Activated naive CD4-positive, alpha-beta T cell treated with anti-CD3 and anti-CD28 coated beads for 36 hours (primary cell): ENCODE data around the gene CELF4. TPM values are rescaled to one million over a fixed set of nuclear protein-coding genes. Genes with fewer than 3 reads are reported as not detected.
A peak's percentile ranks its signal among the peaks of the same experiment; 100 is the strongest.

ENCODE experiments used
- CTCF ChIA-PET: fragments of 350-600 bp; sonication (Branson Sonifier 250); formaldehyde crosslinking; loops from one replicate; lab custom pipeline; 2021; ENCODE audit warnings: antibody characterized with exemption; lab: Charles Lee
- DNase-seq: peaks from one replicate; pipeline ENCODE4 v3.0.0-alpha.2; 2020
- H3K27ac Mint-ChIP-seq: one replicate; pipeline ENCODE4 v1.8.0; 2021; ENCODE audit warnings: mild to moderate bottlenecking, mixed read lengths
- H3K27me3 Mint-ChIP-seq: one replicate; pipeline ENCODE4 v1.8.0; 2021; ENCODE audit warnings: low read depth, mixed read lengths
- H3K36me3 Mint-ChIP-seq: one replicate; pipeline ENCODE4 v1.8.0; 2021; ENCODE audit warnings: low read depth, mixed read lengths
- H3K4me1 Mint-ChIP-seq: one replicate; pipeline ENCODE4 v1.8.0; 2021; ENCODE audit warnings: low read depth, mixed read lengths
- H3K4me3 Mint-ChIP-seq: one replicate; pipeline ENCODE4 v1.8.0; 2021; ENCODE audit warnings: mild to moderate bottlenecking, moderate library complexity, mixed read lengths
- H3K9me3 Mint-ChIP-seq: one replicate; pipeline ENCODE4 v1.8.0; 2021; ENCODE audit warnings: mixed read lengths
- intact Hi-C: fragments of 100-400 bp; cut with micrococcal nuclease; formaldehyde crosslinking; loops from one replicate; pipeline ENCODE4 v1.15.1; 2023
- total RNA-seq, 2 experiments: library from RNA; stranded (reverse); gene quantifications; one replicate each; pipeline ENCODE4 v1.2.3, GENCODE V29; 2021

The CELF4 gene
- total RNA-seq, 2 experiments from 2014 or later, result not detected

DNA sequence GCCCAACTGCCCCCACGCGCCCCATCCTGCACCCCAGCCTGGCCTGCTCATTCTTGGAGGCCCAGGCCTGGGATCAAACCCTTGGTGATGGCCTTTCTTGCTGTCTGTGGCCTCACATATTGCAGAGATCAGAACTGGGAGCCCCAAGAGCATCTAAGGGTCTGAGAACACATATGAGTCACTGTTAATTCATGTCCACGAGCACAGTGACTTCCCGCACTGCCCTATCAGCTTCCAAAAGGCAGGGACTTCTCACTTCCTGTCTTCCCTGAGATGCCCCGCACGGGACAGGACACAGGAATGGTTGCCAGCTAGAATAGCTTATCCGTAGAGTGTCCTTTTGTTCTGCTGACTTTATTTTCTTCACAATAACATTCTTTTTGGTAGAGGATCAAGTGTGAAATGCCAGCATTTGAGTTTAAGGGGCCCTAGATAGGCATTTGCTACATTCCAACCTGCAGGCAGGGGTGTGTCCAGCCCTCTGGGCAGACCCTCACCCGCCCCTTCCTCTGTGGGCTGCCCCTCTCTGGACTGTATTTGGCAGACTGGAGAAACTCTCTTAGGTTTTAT, 21.1 kb upstream of the CELF4 start:
- CTCF ChIA-PET, result interaction anchor here (0.6 kb wide), 1 partner anchor 22 kb away, joined by 3 read pairs; no protein-coding TSS in a partner anchor
- Mint-ChIP-seq H3K27ac (no peak overlapping the region), H3K4me1 (no peaks in the 10 kb centered on the region), H3K9me3 (no peaks in the 10 kb centered on the region), H3K27me3 (no peaks in the 10 kb centered on the region), H3K36me3 (no peaks in the 10 kb centered on the region), H3K4me3 (no peak overlapping the region)
- no peak for DNase-seq
- intact Hi-C loops, result no loop called here

DNA sequence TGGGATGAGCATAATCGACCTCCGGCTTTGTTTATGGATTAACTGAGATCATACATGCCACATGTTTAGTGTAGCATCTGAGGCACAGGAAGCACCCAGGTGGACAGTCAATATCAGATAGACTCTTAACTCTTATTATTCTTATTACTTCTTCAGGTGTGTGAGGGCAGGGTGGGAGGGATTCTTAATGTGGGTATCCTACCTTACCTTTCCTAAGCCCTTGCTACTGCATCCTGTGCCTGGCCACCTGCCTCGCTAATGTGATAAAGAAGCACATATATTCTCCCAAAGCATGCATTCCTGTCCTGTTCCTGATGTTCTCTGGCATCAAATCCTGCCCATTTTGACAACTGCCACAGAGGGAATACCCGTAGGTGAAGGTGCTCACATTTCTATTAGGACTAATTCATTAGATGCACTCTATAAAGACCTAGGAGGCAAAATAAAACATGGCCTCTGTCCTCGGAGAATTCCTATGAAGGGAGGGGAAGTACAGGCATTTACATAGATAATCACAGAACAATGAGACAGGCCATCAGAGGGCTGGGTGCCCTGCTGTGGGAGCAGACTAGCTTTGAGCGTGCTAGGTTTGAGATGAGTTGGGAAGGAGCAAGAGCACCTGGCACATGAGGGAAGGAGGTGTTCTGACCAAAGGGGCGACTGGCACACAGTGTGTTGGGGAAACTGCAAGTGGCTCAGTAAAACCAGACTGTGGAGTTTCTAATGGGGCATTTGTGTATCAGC, 19.5 kb upstream of the CELF4 start:
- Mint-ChIP-seq H3K4me1 (no peaks in the 10 kb centered on the region), H3K27me3 (no peaks in the 10 kb centered on the region), H3K9me3 (peaks cover 2% of the 10 kb centered on the region), H3K36me3 (no peaks in the 10 kb centered on the region), H3K4me3 (no peak overlapping the region), H3K27ac (no peak overlapping the region)
- DNase-seq, result no peak
- CTCF ChIA-PET, result interaction anchor here (0.6 kb wide), 1 partner anchor 1829 kb away, joined by 6 read pairs; no protein-coding TSS in a partner anchor
- intact Hi-C loops, result no loop called here

DNA sequence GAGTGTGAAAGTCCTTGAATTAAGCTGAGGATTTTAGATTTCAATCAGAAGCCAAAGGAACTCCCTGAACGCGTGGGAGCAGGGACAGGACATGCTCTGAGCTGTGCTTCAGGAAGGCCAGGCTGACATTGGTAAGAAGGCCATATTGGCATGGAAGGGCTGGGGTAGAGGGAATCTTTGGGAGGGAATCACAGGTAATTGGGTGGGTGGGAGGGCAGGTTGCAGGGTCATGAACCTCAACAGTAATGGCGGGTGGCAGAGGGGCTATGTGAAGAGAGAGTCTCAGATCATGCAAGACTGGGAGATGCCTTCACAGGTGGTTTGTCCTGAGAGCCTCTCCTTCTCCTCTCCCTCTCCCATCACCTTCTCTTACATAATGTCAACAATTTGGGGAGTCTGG, 18.6 kb upstream of the CELF4 start:
- Mint-ChIP-seq H3K4me3 (no peak overlapping the region), H3K27me3 (peaks cover 6% of the 10 kb centered on the region), H3K9me3 (peaks cover 2% of the 10 kb centered on the region), H3K36me3 (no peaks in the 10 kb centered on the region), H3K27ac (no peak overlapping the region), H3K4me1 (no peaks in the 10 kb centered on the region)
- CTCF ChIA-PET, result no interaction called here
- no peak for DNase-seq
- intact Hi-C loops, result no loop called here

DNA sequence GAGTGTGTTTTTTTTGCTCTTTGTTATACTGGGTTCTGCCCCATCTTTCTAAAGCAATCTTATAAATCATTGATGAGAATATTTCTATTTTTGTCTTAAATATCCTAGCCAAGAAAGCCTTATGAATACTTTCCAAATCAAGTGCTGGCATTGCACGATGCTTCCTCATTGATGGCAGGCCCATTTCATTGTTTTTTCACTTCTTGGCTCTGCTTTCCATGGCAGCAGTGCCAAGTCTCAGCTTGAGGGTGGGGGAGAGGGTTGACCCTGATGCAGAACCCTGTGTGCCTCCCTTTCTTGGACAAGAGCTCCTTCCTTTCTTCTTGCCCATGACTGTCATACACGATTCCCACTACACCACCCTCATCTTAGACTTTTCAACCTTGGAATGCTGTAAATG, 16.7 kb upstream of the CELF4 start:
- no peak overlapping the region for H3K4me3 Mint-ChIP-seq
- H3K27ac Mint-ChIP-seq, result no peak overlapping the region
- H3K9me3 Mint-ChIP-seq, result peaks cover 2% of the 10 kb centered on the region
- intact Hi-C loops, result no loop called here
- H3K4me1 Mint-ChIP-seq, result no peaks in the 10 kb centered on the region
- CTCF ChIA-PET, result no interaction called here
- no peaks in the 10 kb centered on the region for H3K36me3 Mint-ChIP-seq
- peaks cover 8% of the 10 kb centered on the region for H3K27me3 Mint-ChIP-seq
- no peak for DNase-seq

DNA sequence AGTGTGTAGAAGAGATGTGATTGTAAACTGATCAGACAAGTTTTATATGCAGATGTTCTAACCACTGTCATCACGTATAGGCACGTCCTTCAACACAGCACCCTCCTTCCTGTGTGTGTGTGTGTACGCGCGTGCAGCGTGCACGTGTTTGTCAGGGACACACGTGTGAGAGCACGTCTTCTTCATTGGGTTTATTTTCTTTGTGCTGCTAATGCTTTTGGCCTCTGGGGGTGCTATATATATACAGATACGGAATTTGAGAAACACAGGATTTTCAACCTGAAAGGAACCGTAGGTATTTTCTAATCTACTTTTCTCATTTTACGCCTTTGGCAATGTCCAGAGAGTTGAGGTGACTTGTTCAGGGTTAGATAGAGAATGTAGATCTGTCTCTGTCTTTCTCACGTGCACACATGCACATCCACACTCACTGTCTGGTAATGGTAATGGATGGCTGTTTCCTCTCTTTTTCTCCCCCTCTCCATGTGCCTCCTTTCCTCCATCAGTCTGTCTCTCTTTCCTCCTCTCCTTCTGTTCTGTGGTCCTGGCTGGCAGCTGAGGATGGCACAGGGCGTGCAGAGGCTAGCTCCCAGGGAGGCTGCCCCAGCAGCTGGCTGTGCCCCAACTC, 13.4 kb upstream of the CELF4 start:
- H3K4me3 Mint-ChIP-seq, result no peak overlapping the region
- CTCF ChIA-PET, result no interaction called here
- no peaks in the 10 kb centered on the region for H3K36me3 Mint-ChIP-seq
- peaks cover 16% of the 10 kb centered on the region for H3K27me3 Mint-ChIP-seq
- intact Hi-C loops, result no loop called here
- H3K9me3 Mint-ChIP-seq, result peaks cover 2% of the 10 kb centered on the region
- H3K4me1 Mint-ChIP-seq, result no peaks in the 10 kb centered on the region
- peak; percentile 15 for DNase-seq
- H3K27ac Mint-ChIP-seq, result no peak overlapping the region

DNA sequence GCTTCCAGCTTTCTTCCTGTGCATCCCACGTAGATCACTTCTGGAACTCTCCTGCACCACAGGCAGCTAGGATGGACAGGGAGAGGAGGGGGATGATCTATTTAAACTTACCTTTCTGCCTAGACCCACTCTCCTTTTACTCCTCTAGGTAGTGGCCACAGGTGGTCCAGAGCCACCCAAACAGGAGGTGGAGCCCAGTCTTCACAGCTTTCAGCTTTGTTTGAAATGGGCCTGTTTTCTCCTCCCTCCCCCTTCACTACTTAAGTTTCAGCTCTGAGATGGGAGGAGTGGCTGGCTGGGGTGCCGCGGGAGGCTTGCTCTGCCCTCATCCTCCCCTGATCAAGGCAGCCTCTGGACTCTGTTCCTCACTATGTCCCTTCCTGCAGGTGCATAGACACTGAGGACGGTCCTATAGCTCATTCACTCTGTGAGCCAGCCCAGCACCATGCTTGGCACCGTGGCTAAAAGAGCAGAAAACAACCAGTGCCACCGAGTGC, 12.6 kb upstream of the CELF4 start:
- no peak overlapping the region for H3K27ac Mint-ChIP-seq
- intact Hi-C loops, result no loop called here
- H3K4me1 Mint-ChIP-seq, result no peaks in the 10 kb centered on the region
- H3K36me3 Mint-ChIP-seq, result no peaks in the 10 kb centered on the region
- H3K9me3 Mint-ChIP-seq, result peaks cover 2% of the 10 kb centered on the region
- H3K4me3 Mint-ChIP-seq, result no peak overlapping the region
- no peak for DNase-seq
- CTCF ChIA-PET, result no interaction called here
- H3K27me3 Mint-ChIP-seq, result peaks cover 16% of the 10 kb centered on the region

DNA sequence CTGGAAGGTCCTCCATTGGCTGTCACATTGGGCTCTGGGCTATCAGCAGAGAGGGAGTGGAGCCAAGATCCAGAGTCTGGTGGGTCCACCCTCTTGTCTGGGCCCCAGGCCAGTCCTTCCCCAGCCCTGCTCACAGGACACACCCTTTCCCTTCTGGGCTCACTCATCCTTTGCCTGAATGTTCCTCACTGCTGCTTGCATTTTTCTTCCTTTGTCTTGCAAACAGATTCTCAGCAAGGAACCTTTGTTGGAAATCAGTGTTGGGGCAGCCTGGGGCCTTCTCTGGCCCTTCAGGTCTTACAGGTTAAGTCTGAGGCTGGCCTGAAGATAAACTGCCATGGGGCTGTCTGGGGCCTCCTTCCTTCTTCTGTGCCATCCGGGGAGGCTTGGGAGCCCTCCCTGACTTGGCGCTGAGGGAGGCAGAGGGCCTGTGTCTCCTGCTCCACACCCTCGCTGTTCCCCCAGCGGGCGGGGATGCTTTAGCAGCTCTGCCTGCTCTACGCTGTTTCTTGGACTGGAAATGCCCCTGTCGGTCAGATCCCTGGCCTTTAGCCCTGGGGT, 11.5 kb upstream of the CELF4 start:
- Mint-ChIP-seq H3K27me3 (peaks cover 18% of the 10 kb centered on the region), H3K4me3 (no peak overlapping the region), H3K4me1 (no peaks in the 10 kb centered on the region), H3K27ac (no peak overlapping the region), H3K36me3 (no peaks in the 10 kb centered on the region), H3K9me3 (peaks cover 2% of the 10 kb centered on the region)
- DNase-seq, result no peak
- CTCF ChIA-PET, result no interaction called here
- intact Hi-C loops, result no loop called here

DNA sequence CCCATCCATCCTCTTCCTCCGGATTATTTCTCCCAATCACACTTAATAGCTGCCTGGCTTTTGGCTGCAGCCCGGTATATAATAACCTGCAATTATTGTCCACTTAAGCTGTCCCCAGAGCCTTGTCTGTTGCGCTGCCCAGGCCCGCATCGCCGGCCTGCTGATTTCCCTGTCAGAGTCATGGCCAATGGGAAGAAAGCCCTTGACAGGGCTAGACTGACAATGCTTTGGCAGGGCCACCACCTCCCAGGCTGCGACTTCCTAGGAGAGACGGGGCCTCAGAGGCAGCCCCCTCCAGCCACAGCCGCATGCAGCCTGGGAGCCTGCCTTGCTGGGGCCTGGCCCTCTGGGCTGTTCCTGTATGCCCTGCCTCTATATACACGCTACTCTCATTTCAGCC, 10.0 kb upstream of the CELF4 start:
- H3K27ac Mint-ChIP-seq, result no peak overlapping the region
- no peak overlapping the region for H3K4me3 Mint-ChIP-seq
- peaks cover 21% of the 10 kb centered on the region for H3K27me3 Mint-ChIP-seq
- CTCF ChIA-PET, result no interaction called here
- no peak for DNase-seq
- intact Hi-C loops, result no loop called here
- no peaks in the 10 kb centered on the region for H3K4me1 Mint-ChIP-seq
- no peaks in the 10 kb centered on the region for H3K36me3 Mint-ChIP-seq
- no peaks in the 10 kb centered on the region for H3K9me3 Mint-ChIP-seq

DNA sequence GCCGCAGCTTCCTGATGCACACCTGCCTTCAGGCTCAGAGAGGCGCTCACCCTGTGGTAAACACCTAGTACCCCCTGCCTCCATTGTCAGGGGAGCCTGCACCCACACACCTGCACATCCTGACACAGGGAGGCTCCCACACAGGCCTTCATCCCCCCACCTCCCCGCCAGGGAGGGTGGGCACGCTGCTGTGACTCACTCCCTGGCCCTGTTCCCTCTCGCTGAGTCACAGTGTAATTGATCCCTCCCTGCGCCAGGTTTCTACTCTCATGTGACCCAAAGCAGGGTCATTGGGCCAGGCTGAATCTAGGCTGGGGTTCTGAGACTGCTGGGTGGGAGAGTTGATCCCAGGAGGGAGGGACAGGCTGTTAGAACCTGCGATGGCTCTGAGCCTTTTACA, 8.5 kb upstream of the CELF4 start:
- Mint-ChIP-seq H3K4me3 (no peak overlapping the region), H3K27ac (no peak overlapping the region), H3K4me1 (no peaks in the 10 kb centered on the region), H3K27me3 (peaks cover 30% of the 10 kb centered on the region), H3K9me3 (no peaks in the 10 kb centered on the region), H3K36me3 (no peaks in the 10 kb centered on the region)
- CTCF ChIA-PET, result no interaction called here
- intact Hi-C loops, result no loop called here
- DNase-seq, result no peak

DNA sequence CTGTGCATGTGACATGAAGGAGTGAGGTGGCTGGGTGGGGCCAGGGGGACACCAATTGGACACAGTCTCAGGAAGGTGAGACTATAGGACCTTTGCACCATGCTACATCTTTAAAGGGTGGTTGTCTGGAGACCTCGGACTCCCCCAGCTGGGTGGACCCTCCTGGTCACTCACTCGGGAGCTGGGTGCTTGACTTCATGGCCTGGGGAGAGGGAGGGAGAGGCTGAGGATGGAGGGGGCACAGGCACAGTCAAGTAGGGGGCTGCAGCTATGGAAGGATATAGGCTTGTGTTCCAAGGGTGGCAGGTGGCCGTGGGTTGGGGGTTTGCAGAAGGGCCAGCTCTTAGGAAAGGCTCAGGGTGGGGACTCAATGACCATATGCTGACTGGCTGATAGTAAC, 7.1 kb upstream of the CELF4 start:
- H3K9me3 Mint-ChIP-seq, result no peaks in the 10 kb centered on the region
- intact Hi-C loops, result no loop called here
- H3K4me1 Mint-ChIP-seq, result peaks cover 6% of the 10 kb centered on the region
- CTCF ChIA-PET, result no interaction called here
- H3K36me3 Mint-ChIP-seq, result no peaks in the 10 kb centered on the region
- H3K27ac Mint-ChIP-seq, result no peak overlapping the region
- DNase-seq, result no peak
- no peak overlapping the region for H3K4me3 Mint-ChIP-seq
- peaks cover 41% of the 10 kb centered on the region for H3K27me3 Mint-ChIP-seq

DNA sequence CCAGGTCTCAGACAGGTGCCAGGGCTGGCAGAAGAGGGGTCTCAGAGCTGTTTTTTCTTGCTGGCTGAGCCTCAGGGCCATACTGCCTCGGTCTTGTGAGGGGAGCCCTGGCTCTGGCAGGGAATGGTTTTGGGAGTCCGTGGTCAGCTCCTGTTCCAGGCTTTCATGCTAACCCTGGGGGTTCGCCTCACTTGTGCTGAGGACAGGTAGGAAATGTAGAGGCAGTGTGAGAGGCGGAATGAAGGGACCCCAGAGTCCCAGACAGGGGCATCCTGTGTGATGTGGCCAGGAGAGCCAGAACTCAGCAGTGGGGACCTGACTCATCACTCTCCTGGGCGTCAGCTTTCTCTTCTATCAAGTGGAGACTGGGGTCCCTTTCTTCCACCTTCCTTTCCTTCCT, 5.7 kb upstream of the CELF4 start:
- CTCF ChIA-PET, result no interaction called here
- Mint-ChIP-seq H3K27me3 (peaks cover 48% of the 10 kb centered on the region), H3K9me3 (no peaks in the 10 kb centered on the region), H3K36me3 (no peaks in the 10 kb centered on the region), H3K27ac (no peak overlapping the region), H3K4me3 (no peak overlapping the region), H3K4me1 (peaks cover 11% of the 10 kb centered on the region)
- DNase-seq, result no peak
- intact Hi-C loops, result no loop called here

DNA sequence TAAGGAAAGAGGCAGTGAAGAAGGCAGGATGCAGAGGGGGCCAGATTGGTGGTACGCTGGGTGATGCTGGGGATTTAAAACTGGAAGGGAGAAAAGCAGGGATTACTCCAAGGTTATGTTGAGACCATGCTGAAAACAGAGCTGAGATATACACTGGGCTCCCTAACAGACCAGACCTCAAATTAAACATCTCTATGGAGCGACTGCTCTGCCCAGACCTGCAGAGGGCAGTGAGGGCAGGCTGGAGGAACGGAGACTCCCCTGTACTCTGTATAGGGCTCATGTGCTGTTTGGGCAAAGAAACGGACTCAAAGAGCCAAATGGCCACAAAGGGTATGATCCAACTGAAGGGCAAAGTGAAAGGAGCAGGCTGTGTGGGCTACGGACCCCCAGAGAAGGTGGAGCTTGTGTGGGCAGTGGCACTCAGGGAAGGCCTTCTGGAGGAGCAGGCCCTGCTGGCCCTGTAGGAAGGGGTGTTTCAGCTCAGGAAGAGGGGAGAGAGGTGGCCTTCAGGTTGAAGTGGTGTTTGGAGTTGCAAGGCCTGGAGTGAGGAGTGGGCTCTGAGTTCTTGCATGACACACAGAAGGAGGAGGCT, 4.8 kb upstream of the CELF4 start:
- no peak overlapping the region for H3K4me3 Mint-ChIP-seq
- H3K27me3 Mint-ChIP-seq, result peaks cover 54% of the 10 kb centered on the region
- H3K4me1 Mint-ChIP-seq, result peaks cover 14% of the 10 kb centered on the region
- intact Hi-C loops, result no loop called here
- no peak overlapping the region for H3K27ac Mint-ChIP-seq
- H3K36me3 Mint-ChIP-seq, result no peaks in the 10 kb centered on the region
- no peak for DNase-seq
- CTCF ChIA-PET, result no interaction called here
- H3K9me3 Mint-ChIP-seq, result no peaks in the 10 kb centered on the region
